Left ventricle myocardium superior (tissue), 1 donor: ENCODE measurements around the gene MAN1C1. TPM values are rescaled to one million over a fixed set of nuclear protein-coding genes. Genes with fewer than 3 reads are reported as not detected.

ENCODE experiments used
- ATAC-seq: fragments of 200-7000 bp; cut with Tn5 transposase; one replicate; pipeline ENCODE4 v1.9.1; 2020; ENCODE audit warnings: mild to moderate bottlenecking, moderate library complexity
- DNase-seq: peaks from one replicate; pipeline ENCODE4 v3.0.0-alpha.2; 2020
- intact Hi-C: fragments of 100-400 bp; cut with micrococcal nuclease; formaldehyde crosslinking; loops from one replicate; pipeline ENCODE4 v1.11.0; 2022
- total RNA-seq: library from RNA; stranded (reverse); fragmentation: NEBNext Ultra II Directional; extraction: Animal tissue kit (Norgen Biotek cat#: 25700); gene quantifications from one replicate; pipeline ENCODE4 v1.2.1, GENCODE V29; 2021
- donor health status: DM: no; HTN: yes; CAD: no; lungs with severe emphysema.

Gene MAN1C1
- total RNA-seq, 1 donor from 2014 or later = 17.9 TPM

- no peak for DNase-seq
- intact Hi-C loops = no loop called here
Measured at GRCh38 chr1:25760122-25760719, 143.6 kb downstream of the MAN1C1 start.

GRCh38 chr1:25760871-25761270, 144.3 kb downstream of the MAN1C1 start:
- intact Hi-C loops = no loop called here
- DNase-seq (no peak), ATAC-seq (peak; percentile 10)

More at GRCh38 chr1:25760122-25760719, 143.6 kb downstream of the MAN1C1 start:
- ATAC-seq = no peak

GRCh38 chr1:25763493-25763892, 146.9 kb downstream of the MAN1C1 start:
- ATAC-seq (peak; percentile 32), DNase-seq (no peak)
- intact Hi-C loops = no loop called here

- intact Hi-C loops = no loop called here
- ATAC-seq (no peak), DNase-seq (no peak)
Measured at GRCh38 chr1:25765136-25765922, 148.7 kb downstream of the MAN1C1 start.

GRCh38 chr1:25765923-25766589, 149.5 kb downstream of the MAN1C1 start:
- ATAC-seq (no peak), DNase-seq (no peak)
- intact Hi-C loops = no loop called here

- peak; percentile 55 for DNase-seq
- ATAC-seq = peak; percentile 41
- intact Hi-C loops = no loop called here
Measured at GRCh38 chr1:25766721-25767436, 150.3 kb downstream of the MAN1C1 start.

GRCh38 chr1:25767437-25767770, 150.8 kb downstream of the MAN1C1 start:
- DNase-seq (no peak), ATAC-seq (no peak)
- intact Hi-C loops = no loop called here

GRCh38 chr1:25768999-25769398, 152.4 kb downstream of the MAN1C1 start:
- DNase-seq = no peak
- ATAC-seq = no peak

GRCh38 chr1:25769625-25770383, 153.2 kb downstream of the MAN1C1 start:
- peak; percentile 51 for ATAC-seq
- intact Hi-C loops = no loop called here
- no peak for DNase-seq

More at GRCh38 chr1:25768999-25769398, 152.4 kb downstream of the MAN1C1 start:
- intact Hi-C loops = no loop called here

- ATAC-seq (peak; percentile 19), DNase-seq (no peak)
- intact Hi-C loops = no loop called here
Measured at GRCh38 chr1:25770541-25771220, 154.1 kb downstream of the MAN1C1 start.

GRCh38 chr1:25771221-25772114, 154.9 kb downstream of the MAN1C1 start:
- intact Hi-C loops = no loop called here
- ATAC-seq (peak; percentile 76), DNase-seq (peak; percentile 89)

- intact Hi-C loops = no loop called here
- ATAC-seq (no peak), DNase-seq (no peak)
Measured at GRCh38 chr1:25772164-25772563, 155.6 kb downstream of the MAN1C1 start.

GRCh38 chr1:25772692-25773245, 156.2 kb downstream of the MAN1C1 start:
- ATAC-seq (no peak), DNase-seq (no peak)
- intact Hi-C loops = no loop called here

GRCh38 chr1:25773441-25774125, 157.0 kb downstream of the MAN1C1 start:
- DNase-seq = no peak
- ATAC-seq = no peak
- intact Hi-C loops = no loop called here

GRCh38 chr1:25774206-25774803, 157.7 kb downstream of the MAN1C1 start:
- DNase-seq = no peak
- intact Hi-C loops = no loop called here
- ATAC-seq = no peak
